Measurements from ENCODE around the gene SOCS6. TPM values are rescaled to one million over a fixed set of nuclear protein-coding genes. Genes with fewer than 3 reads are reported as not detected.

SOCS6 gene
- total and polyA plus RNA-seq, 2 experiments from 2014 or later, result 4.4 to 13.3 TPM

GRCh38 chr18:70354771-70355170 is 65.9 kb downstream of the SOCS6 start:
- Histone ChIP-seq H3K27ac (ENCODE audit: low read depth) (no peak overlapping the region), H3K4me2 (no peak overlapping the region), H3K79me2 (replicated peaks; ENCODE audit: insufficient read depth) (no peaks in the 10 kb centered on the region), H3F3A (replicated peaks; ENCODE audit: low read depth) (no peaks in the 10 kb centered on the region), H3K27me3 (ENCODE audit: insufficient read depth) (no peaks in the 10 kb centered on the region), H3K9me2 (ENCODE audit: insufficient read depth) (no peaks in the 10 kb centered on the region), H3K4me3 (no peak overlapping the region), H3K36me3 (ENCODE audit: insufficient read depth) (no peaks in the 10 kb centered on the region), H4K20me1 (replicated peaks; ENCODE audit: insufficient read depth) (no peaks in the 10 kb centered on the region), H2AFZ (no peak overlapping the region), H3K4me1 (ENCODE audit: insufficient read depth) (peaks cover 22% of the 10 kb centered on the region; the same call in 1 of the 2 replicates)
- DNase-seq (ENCODE audit: low spot score) (no peak), ATAC-seq (no peak)
- Mint-ChIP-seq H3K36me3 (ENCODE audit: low read depth) (peaks cover 16% of the 10 kb centered on the region), H3K4me3 (no peak overlapping the region), H3K27ac (no peak overlapping the region), H3K27me3 (ENCODE audit: insufficient read depth, low read depth, poor library complexity) (no peaks in the 10 kb centered on the region), H3K4me1 (peaks cover 23% of the 10 kb centered on the region), H3K9me3 (peaks cover 6% of the 10 kb centered on the region)
- TF ChIP-seq ZNF462 (CRISPR knock-in tag; IDR thresholded peaks at IDR 0.05), result no peak
- TF ChIP-seq EZH2 (IDR thresholded peaks at IDR 0.05; ENCODE audit: low read depth, unreplicated experiment), result no peak
- TF ChIP-seq ZNF331 (CRISPR knock-in tag; IDR thresholded peaks at IDR 0.05; ENCODE audit: low read depth), result no peak
- no peak for TF ChIP-seq EZH2phosphoT487 (IDR thresholded peaks at IDR 0.05; ENCODE audit: unreplicated experiment)
- TF ChIP-seq, protein P1, sequence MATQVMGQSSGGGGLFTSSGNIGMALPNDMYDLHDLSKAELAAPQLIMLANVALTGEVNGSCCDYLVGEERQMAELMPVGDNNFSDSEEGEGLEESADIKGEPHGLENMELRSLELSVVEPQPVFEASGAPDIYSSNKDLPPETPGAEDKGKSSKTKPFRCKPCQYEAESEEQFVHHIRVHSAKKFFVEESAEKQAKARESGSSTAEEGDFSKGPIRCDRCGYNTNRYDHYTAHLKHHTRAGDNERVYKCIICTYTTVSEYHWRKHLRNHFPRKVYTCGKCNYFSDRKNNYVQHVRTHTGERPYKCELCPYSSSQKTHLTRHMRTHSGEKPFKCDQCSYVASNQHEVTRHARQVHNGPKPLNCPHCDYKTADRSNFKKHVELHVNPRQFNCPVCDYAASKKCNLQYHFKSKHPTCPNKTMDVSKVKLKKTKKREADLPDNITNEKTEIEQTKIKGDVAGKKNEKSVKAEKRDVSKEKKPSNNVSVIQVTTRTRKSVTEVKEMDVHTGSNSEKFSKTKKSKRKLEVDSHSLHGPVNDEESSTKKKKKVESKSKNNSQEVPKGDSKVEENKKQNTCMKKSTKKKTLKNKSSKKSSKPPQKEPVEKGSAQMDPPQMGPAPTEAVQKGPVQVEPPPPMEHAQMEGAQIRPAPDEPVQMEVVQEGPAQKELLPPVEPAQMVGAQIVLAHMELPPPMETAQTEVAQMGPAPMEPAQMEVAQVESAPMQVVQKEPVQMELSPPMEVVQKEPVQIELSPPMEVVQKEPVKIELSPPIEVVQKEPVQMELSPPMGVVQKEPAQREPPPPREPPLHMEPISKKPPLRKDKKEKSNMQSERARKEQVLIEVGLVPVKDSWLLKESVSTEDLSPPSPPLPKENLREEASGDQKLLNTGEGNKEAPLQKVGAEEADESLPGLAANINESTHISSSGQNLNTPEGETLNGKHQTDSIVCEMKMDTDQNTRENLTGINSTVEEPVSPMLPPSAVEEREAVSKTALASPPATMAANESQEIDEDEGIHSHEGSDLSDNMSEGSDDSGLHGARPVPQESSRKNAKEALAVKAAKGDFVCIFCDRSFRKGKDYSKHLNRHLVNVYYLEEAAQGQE (IDR thresholded peaks at IDR 0.05; ENCODE audit: unreplicated experiment), result no peak
- TF ChIP-seq CTCF (conservative IDR thresholded peaks at IDR 0.05; ENCODE audit: low read depth in 2 of 2), result no peak
- no peak for TF ChIP-seq NANOG (IDR thresholded peaks at IDR 0.05; ENCODE audit: borderline replicate concordance)
- no peak for TF ChIP-seq POLR2AphosphoS5 (IDR thresholded peaks at IDR 0.05; ENCODE audit: low read depth)
- TF ChIP-seq STAT1 (IDR thresholded peaks at IDR 0.05; ENCODE audit: unreplicated experiment), result no peak
- TF ChIP-seq, protein P2, sequence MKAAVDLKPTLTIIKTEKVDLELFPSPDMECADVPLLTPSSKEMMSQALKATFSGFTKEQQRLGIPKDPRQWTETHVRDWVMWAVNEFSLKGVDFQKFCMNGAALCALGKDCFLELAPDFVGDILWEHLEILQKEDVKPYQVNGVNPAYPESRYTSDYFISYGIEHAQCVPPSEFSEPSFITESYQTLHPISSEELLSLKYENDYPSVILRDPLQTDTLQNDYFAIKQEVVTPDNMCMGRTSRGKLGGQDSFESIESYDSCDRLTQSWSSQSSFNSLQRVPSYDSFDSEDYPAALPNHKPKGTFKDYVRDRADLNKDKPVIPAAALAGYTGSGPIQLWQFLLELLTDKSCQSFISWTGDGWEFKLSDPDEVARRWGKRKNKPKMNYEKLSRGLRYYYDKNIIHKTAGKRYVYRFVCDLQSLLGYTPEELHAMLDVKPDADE (IDR thresholded peaks at IDR 0.05), result no peak
- no peak for TF ChIP-seq JUNB (IDR thresholded peaks at IDR 0.05; ENCODE audit: unreplicated experiment)
- TF ChIP-seq CREB1 (CRISPR knock-in tag; IDR thresholded peaks at IDR 0.05; ENCODE audit: low read depth), result no peak
- TF ChIP-seq ZNF114 (CRISPR knock-in tag; IDR thresholded peaks at IDR 0.05), result no peak

Measured in GM23338 (cell line).